GM18951 (cell line): ENCODE data around the gene HS6ST2.

ENCODE experiments used
- POLR2A ChIP-seq: IDR thresholded peaks from 4 replicates; pipeline ENCODE4 v1.6.1; 2011; ENCODE audit warnings: mild to moderate bottlenecking; ENCODE audit not compliant: insufficient read length, insufficient read depth; ENCODE audit errors: extremely low read depth
- in situ Hi-C: fragments of 300-500 bp; cut with MboI; formaldehyde crosslinking; loops from one replicate; pipeline ENCODE4 v1.12.0; 2022; ENCODE audit warnings: low sequenced_read_pairs, mixed read lengths, inconsistent platforms; ENCODE audit not compliant: unreplicated experiment

The HS6ST2 gene

DNA sequence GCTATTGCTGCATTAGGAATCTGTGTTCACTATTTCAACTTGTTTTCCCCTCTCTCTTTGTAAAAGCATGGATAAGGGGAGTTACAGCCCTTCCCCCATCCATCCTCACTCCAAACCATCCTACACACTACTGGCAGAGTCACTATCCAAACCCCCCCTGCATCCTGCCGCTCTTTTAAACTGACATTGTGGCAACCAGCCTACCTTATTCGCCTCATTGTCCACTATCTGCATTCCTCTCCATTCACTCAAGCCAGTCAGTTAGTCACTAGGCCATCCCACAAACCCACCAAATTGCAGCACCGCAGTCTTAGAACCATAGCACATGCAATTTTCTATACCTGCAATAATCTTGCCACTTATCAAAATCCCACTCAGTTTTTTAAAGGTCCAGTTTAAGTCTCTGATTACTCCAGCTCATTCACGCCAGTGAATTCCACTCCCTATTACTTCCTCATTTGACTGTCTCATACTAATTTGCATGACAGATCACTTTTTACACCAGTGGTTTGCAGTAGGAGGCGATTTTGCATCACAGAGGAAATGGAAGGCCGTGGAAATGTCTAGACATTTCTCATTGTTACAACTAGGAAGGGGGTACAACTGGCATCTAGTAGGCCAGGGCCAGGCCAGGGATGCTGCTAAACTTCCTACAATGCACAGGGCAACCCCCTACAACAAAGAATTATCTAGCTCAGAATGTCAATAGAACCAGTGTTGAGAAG, 181.8 kb downstream of the HS6ST2 start:
- TF ChIP-seq POLR2A = no peak

GRCh38 chrX:132775263-132775823, 183.1 kb downstream of the HS6ST2 start:
- in situ Hi-C loops = no loop called here
- no peak for TF ChIP-seq POLR2A

More for the DNA sequence above, 181.8 kb downstream of the HS6ST2 start:
- in situ Hi-C loops = no loop called here

- in situ Hi-C loops = no loop called here
- no peak for TF ChIP-seq POLR2A
These were observed 184.3 kb downstream of the HS6ST2 start for GRCh38 chrX:132774010-132774714.

GRCh38 chrX:132769609-132770008, 188.8 kb downstream of the HS6ST2 start:
- TF ChIP-seq POLR2A = no peak
- in situ Hi-C loops = no loop called here

DNA sequence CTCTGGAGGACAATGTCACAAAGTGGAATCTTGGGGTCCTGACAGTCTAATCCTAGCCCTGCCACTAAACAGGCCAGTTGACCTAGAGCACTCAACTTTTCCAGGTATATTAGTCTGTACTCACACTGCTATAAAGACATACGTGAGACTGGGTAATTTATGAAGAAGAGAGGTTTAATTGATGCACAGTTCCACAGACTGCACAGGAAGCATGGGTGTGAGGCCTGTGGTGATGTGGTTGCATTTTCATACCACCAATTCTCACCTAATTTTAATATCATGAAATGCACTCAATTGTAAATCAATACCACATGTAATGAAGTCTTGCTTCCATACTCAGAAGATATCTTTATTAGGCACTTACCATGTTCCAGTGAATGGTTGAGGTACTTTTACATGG, 192.0 kb downstream of the HS6ST2 start:
- TF ChIP-seq POLR2A = no peak
- in situ Hi-C loops = no loop called here

GRCh38 chrX:132763528-132763927, 194.9 kb downstream of the HS6ST2 start:
- in situ Hi-C loops = no loop called here

GRCh38 chrX:132758759-132759158, 199.7 kb downstream of the HS6ST2 start:
- no peak for TF ChIP-seq POLR2A

More at GRCh38 chrX:132763528-132763927, 194.9 kb downstream of the HS6ST2 start:
- no peak for TF ChIP-seq POLR2A

GRCh38 chrX:132757066-132757623, 201.3 kb downstream of the HS6ST2 start:
- no peak for TF ChIP-seq POLR2A
- in situ Hi-C loops = no loop called here

More at GRCh38 chrX:132758759-132759158, 199.7 kb downstream of the HS6ST2 start:
- in situ Hi-C loops = no loop called here

DNA sequence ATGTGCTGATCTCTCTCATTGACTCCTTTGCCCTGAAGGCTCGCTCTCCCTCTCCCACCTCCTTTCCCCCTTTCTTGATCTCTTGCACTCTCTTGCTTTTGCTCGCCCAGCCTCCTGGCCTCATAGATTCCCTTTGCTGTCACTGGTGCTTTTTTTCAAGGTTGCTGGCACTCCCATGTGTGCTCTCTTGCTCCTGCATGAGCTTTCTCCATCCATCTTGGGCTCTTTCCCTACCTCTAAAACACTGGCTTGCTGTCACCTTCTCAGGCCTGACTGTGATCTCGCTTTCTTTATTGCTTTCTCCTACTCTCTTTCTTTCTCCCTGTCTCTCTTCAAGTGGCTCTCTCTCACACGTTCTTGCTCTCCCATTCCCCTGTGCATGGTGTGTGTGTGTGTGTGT, 202.0 kb downstream of the HS6ST2 start:
- TF ChIP-seq POLR2A = no peak
- in situ Hi-C loops = no loop called here

GRCh38 chrX:132751063-132751690, 207.3 kb downstream of the HS6ST2 start:
- in situ Hi-C loops = no loop called here
- no peak for TF ChIP-seq POLR2A

DNA sequence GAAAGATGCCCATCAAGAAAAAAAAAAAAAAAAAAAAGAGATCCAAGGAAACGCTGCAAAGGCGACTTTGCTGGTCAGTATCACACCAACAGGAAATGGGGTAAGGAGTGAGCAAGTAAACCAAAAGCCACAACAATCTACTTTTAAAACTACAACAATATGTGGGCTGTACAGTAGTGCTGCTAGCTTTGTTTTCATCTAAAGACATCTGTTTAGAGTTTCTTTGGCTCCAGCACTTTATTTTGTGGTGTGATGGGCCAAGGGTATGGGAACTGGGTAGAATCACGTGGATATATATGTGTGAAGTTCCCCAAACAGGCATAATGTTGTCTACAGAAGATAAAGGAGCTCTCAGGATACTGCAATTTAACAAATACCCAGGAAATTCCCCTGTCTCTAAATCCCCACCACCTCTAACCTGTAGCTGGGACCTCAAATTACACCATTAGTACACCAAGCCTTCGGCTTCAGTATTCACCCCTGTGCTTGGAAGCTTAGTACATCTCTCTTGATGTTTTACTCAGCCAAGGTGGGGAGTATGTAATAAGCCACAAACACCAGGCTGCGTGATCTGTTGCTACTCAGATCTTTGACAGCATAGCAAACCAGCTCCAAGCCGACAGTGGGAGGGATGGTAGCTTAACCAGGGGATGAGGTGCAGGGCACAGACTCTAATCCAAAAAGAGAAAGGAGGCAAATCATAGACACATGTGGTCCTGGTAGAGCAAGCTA, 207.9 kb downstream of the HS6ST2 start:
- in situ Hi-C loops = no loop called here
- TF ChIP-seq POLR2A = no peak

DNA sequence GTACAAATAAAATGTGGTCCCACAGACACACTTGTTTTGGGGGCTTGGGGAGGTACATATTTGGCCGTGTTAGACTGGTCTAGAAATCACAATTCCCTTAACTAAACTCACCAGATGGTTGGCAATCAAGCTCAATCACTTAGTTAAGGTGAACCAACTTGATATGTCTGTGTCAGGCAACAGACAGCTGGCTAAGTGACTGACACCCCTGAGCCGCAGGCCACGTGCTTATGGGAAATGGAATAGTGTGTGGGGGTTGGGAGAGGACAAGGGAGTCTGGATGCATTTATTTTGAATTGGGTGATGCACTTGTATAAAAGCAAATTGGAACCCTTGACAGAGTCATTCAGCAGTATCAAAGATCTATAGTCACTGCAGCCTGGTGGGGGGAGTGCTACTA, 209.0 kb downstream of the HS6ST2 start:
- no peak for TF ChIP-seq POLR2A
- in situ Hi-C loops = no loop called here
